T-helper 1 cell treated with Interleukin-12 subunit alpha and Interleukin-12 subunit beta and Interleukin-4 antibody, amounts not matched to agents 30 ng/mL and 1 ng/mL, for 36 hours (primary cell): ENCODE measurements around the gene GOLGA8R. TPM values are rescaled to one million over a fixed set of nuclear protein-coding genes. Genes with fewer than 3 reads are reported as not detected.
"Not testable (repeated sequence)": the region's sequence is repeated elsewhere in the genome, so short reads cannot be mapped to it uniquely, and the experiment has no call there.

Experiments
- intact Hi-C: fragments of 100-400 bp; cut with micrococcal nuclease; formaldehyde crosslinking; loops from one replicate; pipeline ENCODE4 v1.15.1; 2024
- total RNA-seq: library from RNA; stranded (reverse); gene quantifications from 2 replicates; pipeline ENCODE4 v1.2.3, GENCODE V29; 2022

Gene GOLGA8R
- 8.4 and 11.5 TPM in 2 replicates for total RNA-seq

- intact Hi-C loops, result not testable (repeated sequence)
Measured at GRCh38 chr15:30414160-30414559, at the start of gene GOLGA8R. TSS of gene GOLGA8R (minus strand) at chr15:30414260. CDS start at chr15:30414162, 98 bp downstream.

DNA sequence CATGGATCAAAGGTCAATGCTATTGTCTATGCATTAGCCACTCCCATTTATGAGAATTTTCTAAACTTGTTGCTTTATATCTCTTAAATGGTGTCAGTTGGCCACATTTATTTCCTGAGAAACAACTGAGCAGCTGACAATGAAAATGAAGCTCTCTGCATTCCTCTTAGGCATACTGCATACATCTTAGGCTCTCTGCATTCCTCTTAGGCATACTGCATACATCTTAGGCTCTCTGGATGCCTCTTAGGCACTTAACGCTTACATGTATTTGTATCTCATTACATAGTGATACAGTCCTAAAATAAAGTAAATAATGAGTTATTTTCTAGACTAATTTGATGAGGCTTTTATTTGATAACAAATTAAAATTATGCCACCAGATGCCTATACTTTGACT lies 49.8 kb upstream of the GOLGA8R start:
- intact Hi-C loops, result not testable (repeated sequence)

- intact Hi-C loops, result not testable (repeated sequence)
Measured at GRCh38 chr15:30462176-30462575, 48.1 kb upstream of the GOLGA8R start.

DNA sequence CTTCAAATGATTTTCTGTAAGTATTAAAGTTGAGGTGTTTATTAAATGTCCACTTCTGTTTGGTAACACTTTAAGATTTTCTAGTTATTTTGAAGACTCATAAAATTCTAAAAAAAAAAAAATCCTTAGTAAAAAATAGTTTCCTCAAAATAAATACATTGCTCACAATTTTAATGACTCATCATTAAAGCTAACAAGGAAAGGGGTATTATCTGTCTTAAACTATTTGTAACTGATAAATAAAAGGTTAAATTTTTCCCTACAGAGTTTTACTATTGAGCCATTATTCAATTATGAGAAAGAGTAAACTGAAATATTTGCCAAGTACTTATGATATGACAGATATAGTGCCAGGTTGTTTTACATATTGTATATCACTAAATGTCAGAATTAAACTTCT lies 38.6 kb upstream of the GOLGA8R start:
- intact Hi-C loops, result not testable (repeated sequence)

- intact Hi-C loops, result not testable (repeated sequence)
Measured at GRCh38 chr15:30438348-30438747, 24.3 kb upstream of the GOLGA8R start.

- intact Hi-C loops, result not testable (repeated sequence)
Measured at GRCh38 chr15:30435878-30436277, 21.8 kb upstream of the GOLGA8R start.

- intact Hi-C loops, result not testable (repeated sequence)
Measured at GRCh38 chr15:30420723-30421122, 6.7 kb upstream of the GOLGA8R start.

DNA sequence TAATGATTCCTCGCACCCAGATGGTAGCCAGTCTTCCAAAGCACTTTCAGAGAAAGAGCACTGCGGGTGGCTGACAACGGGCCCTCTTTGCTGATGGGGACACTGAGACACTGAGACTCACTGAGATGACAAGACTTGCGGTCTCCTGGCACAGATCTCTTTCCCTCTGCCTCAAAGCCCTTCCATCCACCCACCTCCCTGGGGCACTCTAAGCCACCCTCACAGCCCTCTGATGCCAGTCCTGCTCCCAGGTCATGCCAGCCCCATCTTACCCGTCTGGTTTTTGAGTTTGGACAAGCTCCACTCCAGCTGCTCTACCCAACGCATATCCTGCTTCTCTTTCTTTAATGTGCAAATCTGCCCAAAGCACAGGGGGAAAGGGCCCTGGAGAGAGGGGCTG lies 6.4 kb downstream of the GOLGA8R start:
- intact Hi-C loops, result not testable (repeated sequence)

- intact Hi-C loops, result not testable (repeated sequence)
Measured at GRCh38 chr15:30398988-30399387, 15.1 kb downstream of the GOLGA8R start.

- intact Hi-C loops, result not testable (repeated sequence)
Measured at GRCh38 chr15:30393664-30393991, 20.4 kb downstream of the GOLGA8R start.

GRCh38 chr15:30392766-30393663 lies 21.0 kb downstream of the GOLGA8R start, which contains the start of gene CHRFAM7A:
TSS of gene CHRFAM7A (minus strand) at chr15:30393540. CDS start at chr15:30383351, 10,189 bp downstream.
- intact Hi-C loops, result not testable (repeated sequence)

- intact Hi-C loops, result not testable (repeated sequence)
Measured at GRCh38 chr15:30386318-30386887, 27.7 kb downstream of the GOLGA8R start.

DNA sequence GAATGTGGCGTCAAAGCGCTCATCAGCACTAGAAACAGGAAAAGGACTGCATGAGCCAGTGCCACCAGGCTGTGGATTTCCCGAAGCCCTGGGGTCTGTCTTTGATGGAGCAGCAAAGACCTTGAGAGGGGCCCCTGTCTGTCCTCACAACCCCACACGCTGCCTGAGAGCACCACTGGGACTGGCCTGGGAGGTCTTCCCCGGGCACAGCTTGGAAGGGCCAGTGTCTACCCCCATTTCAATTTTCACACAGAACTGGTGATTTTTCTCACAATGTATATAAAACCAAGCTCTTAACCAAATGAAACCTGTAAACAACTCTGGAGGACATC lies 37.0 kb downstream of the GOLGA8R start:
- intact Hi-C loops, result not testable (repeated sequence)

GRCh38 chr15:30376375-30377081 lies 37.5 kb downstream of the GOLGA8R start:
- intact Hi-C loops, result not testable (repeated sequence)

- intact Hi-C loops, result not testable (repeated sequence)
Measured at GRCh38 chr15:30375872-30376271, 38.2 kb downstream of the GOLGA8R start.

GRCh38 chr15:30374862-30375261 lies 39.2 kb downstream of the GOLGA8R start:
- intact Hi-C loops, result not testable (repeated sequence)

DNA sequence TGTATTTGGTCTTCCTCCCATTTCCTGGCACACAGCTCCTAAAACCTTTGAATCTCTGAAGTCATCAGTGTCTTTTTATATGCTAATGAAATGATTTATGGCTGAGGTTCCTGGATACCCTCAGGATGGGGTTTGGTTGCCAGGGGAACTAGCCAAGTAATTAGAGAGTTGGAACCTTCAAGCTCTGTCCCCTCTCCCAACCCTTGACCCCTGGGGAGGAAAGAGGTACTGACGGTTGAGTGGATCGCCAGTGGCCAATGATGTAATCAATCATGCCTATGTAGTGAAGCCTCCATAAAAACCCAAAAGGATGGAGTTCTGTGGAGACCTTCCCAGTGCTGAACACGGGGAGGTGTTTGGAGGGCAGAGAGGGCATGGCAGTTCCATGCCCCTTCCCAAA lies 45.8 kb downstream of the GOLGA8R start:
- intact Hi-C loops, result not testable (repeated sequence)

GRCh38 chr15:30367246-30367645 lies 46.8 kb downstream of the GOLGA8R start:
- intact Hi-C loops, result not testable (repeated sequence)

- intact Hi-C loops, result not testable (repeated sequence)
Measured at GRCh38 chr15:30361404-30361803, 52.7 kb downstream of the GOLGA8R start.

- intact Hi-C loops, result not testable (repeated sequence)
Measured at GRCh38 chr15:30360990-30361389, 53.1 kb downstream of the GOLGA8R start.

GRCh38 chr15:30355043-30355442 lies 59.0 kb downstream of the GOLGA8R start:
- intact Hi-C loops, result not testable (repeated sequence)
